HG02571 (cell line): Measurements from ENCODE around the gene VPS25.
"Not testable (repeated sequence)": the region's sequence is repeated elsewhere in the genome, so short reads cannot be mapped to it uniquely, and the experiment has no call there.

Source experiments
- ATAC-seq: cut with Tn5 transposase; IDR thresholded peaks from one replicate; pipeline ENCODE4 v1.9.1; 2021; ENCODE audit warnings: mild to moderate bottlenecking, moderate library complexity; ENCODE audit not compliant: unreplicated experiment

The VPS25 gene

DNA sequence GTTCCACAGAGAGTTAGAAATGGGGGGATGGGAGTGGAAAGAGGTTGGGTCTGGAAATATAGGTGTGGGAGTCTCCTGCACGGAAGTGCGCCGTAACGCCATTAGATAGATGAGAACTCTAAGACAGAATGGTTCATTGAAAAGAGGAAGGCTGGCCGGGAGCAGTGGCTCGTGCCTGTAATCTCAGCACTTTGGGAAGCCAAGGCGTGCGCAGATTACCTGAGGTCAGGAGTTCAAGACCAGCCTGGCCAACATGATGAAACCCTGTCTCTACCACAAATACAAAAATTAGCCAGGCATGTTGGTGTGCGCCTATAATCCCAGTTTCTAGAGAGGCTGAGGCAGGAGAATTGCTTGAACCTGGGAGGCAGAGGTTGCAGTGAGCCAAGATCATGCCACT is 5.2 kb upstream of the VPS25 start:
- not testable (repeated sequence) for ATAC-seq

DNA sequence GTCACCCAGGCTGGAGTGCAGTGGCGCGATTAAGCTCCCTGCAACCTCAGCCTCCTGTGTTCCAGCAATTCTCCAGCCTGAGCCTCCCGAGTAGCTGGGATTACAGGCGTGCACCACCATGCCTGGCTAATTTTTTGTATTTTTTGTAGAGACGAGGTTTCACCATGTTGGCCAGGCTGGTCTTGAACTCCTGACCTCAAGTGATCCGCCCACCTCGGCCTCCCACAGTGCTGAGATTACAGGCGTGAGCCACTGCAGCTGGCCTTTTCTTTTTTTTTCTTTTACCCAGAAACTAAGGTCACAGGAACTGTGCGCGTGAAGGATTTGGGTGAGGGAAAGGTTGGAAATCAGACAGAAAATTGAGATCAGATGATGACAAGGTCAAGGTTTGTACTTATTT is 3.3 kb upstream of the VPS25 start:
- ATAC-seq, result not testable (repeated sequence)

DNA sequence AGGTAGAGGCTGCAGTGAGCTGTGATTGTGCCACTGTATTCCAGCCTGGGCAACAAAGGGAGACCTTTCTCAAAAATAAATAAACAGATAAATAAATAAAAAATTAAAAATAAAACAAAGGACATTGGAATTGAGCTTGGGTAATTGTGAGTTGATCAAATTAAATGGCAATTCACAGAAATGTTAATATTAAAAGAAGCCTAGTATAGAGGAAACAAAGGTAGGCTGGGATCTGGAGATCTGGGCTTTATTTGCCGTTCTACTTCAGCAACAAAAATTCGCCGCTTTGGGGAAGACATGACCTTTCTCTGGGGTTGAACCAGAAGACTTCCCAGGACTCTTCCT is 332 bp upstream of the VPS25 start:
- ATAC-seq, result no peak

DNA sequence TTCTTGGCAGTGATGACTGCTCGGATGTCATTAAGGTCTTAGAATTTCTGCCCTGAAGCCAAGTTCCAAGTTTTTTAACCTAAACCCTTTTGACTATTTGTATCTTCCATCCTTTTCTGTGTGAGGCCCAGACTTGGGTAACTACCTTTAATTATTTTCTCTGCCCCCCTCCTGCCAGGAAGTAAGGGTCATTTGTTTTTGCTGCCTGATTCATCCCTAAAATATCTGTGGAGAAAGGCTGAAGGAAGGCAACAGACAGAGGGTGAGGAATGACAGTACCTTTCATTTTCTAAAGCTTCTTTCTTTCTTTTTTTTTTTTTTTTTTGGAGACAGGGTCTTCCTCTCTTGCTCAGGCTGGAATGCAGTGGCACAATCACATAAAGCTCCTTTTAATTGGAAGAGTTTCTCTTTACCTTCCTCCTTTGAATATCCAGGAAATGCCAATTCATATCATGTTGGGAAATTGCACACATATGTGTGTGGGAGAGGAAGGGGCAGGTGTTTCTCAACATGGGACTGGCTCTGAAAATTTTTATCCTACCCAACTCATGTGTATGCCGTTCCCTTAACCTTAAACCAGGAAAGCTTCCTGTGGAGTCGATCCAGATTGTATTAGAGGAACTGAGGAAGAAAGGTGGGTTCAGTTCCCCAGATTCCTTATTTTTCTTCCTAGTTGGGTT is 957 bp downstream of the VPS25 start:
- no peak for ATAC-seq

DNA sequence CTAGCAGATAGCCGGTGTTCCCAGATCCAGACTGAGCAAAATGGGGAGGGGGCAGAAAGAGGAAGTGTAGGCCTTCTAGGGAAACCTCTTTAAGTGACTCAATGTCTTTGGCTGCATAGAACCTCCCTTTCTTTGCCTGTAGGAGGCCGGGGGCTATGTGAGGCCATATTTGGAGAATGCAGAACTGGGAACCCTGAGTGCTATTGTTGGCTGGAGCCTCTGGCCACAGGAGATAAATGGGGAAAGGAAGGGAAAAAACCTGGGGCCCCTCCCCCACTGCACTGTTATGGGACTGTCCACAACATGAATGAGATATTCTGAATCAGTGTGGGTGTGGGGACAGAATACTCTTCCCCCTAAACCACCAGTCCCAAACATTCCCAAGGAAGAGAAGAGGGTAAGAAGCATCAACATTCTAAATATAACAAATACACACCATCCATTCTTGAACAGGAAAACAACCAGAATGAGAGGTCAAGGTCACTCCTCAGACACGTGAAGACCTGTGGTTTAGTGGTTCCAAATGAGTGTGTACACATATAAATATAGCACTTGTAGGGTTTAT is 2.4 kb downstream of the VPS25 start:
- ATAC-seq, result no peak

DNA sequence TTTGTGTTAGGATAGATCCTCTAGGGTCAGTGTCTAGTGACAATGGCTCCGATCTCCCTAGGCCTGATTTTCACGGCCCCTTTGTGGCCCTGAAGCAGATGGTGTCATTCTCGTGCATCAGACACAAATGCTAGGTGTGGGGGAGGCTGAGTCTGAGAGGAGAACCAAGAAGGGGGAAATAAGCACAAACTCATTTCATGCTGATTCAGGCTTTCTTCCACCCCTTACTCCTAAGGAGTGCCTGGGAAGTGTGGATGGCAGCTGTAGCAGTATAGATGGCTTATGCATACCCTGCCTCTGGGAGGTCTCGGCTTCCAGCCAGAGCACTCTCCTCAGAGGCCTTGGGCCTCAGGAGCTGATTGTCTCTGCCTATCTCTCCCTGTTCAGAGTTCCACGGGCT is 5.3 kb downstream of the VPS25 start:
- ATAC-seq, result no peak

DNA sequence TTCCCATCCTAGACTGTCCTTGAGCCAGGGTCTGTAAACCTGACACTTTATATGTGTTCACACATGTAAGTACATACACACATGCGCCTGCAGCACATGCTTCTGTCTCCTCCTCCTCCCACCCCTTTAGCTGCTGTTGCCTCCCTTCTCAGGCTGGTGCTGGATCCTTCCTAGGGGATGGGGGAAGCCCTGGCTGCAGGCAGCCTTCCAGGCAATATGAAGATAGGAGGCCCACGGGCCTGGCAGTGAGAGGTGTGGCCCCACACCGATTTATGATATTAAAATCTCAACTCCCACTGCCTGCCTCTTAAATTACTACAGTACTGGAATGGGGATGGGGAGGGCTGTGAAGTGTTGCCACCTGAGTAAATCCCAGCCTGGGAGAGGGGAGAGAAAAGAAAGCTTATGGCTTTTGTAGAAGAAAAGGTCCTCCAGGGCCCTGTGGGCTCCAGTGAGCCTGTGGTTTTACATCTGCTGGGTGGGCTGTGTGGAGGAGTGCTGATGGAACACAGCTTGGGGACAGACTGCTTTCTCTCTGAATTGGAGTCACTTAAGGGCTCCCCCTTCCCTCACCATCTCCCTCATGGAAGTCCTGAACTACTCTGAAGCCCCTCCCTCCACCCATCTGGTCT is 6.2 kb downstream of the VPS25 start:
- no peak for ATAC-seq

DNA sequence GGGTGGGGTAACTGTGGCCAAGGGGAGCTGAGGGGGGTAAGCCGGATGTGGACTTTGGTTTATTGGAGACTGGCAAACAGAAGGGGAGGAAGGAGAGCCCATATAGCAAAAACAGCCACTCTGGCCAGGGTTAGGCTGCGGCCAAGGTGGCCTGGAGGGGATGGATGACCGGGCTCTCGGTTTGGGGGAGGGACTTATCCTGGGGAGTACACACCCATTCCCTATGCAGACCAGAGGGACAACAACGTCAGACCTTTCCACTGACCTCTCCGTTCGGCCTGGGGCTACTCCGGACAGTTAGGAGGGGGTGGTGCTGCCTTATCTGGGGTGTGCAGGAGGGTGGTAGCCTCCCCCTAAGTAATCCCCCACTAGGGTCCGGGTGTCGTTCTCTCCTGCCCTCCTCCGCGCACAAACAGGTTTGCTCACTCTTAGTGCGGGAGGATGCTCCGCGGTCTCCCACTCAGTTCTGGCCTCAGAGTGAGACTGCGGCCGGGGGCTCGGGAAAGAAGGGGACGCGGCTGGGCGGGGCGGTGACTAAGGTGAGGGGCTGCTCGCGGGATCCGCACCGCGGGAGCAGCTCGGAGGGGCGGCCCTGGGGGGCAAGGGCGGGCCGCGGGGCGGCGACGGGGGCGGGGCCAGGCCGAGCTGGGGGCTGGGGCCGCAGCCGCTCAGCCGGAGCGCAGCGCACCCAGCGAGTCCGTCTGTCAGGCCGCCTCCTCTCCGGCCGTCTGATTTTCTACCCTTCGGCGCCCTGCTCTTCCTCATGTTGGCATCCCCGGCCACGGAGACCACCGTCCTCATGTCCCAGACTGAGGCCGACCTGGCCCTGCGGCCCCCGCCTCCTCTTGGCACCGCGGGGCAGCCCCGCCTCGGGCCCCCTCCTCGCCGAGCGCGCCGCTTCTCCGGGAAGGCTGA is 6.9 kb downstream of the VPS25 start, which contains the start of gene WNK4:
TSS of gene WNK4 (plus strand) at position 675 of the 915 bp plus-strand sequence. CDS start at position 764, 89 bp downstream.
- ATAC-seq, result no peak

DNA sequence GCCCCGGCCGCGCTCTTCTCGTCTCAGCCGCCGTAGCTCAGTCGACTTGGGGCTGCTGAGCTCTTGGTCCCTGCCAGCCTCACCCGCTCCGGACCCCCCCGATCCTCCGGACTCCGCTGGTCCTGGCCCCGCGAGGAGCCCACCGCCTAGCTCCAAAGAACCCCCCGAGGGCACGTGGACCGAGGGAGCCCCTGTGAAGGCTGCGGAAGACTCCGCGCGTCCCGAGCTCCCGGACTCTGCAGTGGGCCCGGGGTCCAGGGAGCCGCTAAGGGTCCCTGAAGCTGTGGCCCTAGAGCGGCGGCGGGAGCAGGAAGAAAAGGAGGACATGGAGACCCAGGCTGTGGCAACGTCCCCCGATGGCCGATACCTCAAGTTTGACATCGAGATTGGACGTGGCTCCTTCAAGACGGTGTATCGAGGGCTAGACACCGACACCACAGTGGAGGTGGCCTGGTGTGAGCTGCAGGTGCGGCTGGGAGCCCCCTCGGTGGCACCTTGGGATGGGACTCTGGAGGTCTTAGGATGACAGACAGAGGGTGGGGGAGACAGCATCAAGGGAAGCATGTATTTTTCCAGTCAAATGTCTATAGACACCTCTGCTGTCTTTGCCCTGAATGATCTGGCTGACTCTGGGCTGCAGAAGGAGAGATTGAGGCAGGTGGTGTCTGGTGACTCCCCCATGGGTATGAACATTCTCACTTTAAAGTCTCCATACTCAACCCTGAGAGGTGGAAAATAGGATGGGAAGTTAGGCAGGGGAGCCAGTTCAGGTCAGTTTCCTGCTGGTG is 7.8 kb downstream of the VPS25 start:
- no peak for ATAC-seq

DNA sequence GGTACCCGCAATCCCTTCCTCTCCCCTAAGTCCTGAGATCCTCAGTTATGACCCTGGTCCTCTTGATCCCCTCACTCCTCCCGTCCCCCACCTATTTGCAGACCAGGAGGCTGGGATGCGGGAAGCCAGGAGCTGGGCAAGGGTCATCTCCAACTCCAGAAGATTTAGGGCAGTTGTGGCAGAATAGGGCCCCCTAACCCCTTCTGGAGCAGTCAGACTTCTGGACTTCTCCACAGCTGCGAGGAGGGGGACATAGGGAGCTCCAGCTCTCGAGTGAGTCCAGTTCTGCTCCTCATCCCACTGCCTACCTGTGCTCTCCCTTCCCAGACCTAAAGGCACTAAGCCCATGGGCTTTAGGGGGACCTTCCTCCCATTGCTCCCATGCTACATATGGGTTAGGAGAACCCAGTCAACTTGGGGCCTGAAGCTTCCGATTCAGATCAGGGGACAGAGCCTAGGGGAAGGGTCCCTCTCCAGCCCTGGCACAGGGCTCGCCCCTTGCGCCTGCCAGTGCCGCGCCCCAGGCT is 8.5 kb downstream of the VPS25 start:
- ATAC-seq, result no peak

DNA sequence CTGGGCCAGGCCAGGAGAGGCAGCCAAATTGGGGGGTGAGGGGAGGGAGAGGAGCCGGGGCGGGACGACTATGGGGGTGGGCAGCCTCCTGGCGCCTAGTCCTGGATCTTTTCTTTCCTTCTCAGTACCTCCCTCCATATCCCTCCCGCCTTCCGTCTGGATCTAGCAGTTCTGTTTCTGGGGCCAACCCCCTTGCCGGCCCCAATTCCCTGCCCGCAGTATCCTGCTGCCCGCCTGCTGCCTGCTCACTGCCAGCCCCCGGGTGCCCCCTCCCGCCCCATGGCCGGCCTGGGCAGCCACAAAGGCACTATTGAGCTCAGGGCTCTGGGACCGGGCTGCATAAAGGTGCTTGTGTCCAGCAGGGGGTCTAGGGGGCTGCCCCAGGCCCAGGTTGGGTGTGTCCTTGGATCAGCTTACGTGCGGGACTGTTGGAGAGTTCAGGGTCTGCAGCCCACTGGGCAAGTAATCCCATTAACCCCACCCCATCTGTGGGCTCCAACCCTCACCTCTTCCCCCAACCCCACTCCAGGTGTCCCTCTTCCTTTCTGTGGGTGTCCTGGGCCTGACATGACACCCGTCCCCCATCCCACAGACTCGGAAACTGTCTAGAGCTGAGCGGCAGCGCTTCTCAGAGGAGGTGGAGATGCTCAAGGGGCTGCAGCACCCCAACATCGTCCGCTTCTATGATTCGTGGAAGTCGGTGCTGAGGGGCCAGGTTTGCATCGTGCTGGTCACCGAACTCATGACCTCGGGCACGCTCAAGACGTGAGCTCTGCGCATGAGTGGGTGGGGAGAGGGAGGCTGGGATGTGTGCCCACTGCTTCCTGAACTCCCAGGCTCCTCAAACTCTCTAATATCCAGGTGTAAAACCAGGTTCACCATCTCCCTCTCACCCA is 9.2 kb downstream of the VPS25 start:
- ATAC-seq, result no peak

DNA sequence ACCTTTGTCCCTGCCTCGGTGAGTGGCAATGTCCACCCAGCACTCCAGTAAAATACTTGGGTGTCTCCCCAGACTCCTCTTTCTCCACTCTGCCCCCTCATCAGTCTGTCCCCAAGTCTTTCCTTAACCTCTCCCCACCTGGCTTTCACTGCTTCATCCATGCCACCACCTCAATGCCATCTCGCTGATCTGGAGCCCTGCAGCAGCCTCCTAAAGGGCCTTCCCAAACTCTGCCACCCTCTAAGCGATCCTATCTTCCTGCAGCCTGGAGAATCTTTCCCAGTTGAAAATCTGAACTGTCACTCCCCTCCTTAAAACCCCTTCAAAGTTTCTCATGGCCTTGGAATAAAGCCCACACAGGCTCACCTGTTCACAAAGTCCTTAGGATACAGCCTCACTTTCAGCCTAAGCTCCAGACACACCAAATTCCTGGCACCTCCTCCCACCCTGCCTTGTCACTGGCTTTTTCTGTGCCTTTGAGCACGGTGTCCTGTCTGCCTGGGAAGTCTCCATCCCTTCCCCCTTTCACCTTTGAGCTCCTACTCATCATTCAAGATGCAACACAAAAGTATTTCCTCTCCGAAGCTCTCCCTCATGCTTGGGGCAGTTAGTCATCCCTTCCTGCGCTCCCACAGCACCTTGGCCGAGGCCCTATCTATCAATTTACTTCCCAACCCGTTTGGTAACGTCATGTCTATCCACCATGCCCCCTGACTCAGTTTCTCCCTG is 10.0 kb downstream of the VPS25 start:
- no peak for ATAC-seq

DNA sequence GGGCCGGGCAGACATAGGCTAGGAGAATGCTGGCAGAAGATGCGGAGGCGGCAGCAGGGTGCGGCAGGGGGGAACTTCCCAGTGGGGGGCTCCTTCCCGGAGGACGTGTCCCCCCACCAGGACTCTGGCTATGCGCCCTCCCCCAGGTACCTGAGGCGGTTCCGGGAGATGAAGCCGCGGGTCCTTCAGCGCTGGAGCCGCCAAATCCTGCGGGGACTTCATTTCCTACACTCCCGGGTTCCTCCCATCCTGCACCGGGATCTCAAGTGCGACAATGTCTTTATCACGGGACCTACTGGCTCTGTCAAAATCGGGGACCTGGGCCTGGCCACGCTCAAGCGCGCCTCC is 10.5 kb downstream of the VPS25 start:
- ATAC-seq, result no peak

DNA sequence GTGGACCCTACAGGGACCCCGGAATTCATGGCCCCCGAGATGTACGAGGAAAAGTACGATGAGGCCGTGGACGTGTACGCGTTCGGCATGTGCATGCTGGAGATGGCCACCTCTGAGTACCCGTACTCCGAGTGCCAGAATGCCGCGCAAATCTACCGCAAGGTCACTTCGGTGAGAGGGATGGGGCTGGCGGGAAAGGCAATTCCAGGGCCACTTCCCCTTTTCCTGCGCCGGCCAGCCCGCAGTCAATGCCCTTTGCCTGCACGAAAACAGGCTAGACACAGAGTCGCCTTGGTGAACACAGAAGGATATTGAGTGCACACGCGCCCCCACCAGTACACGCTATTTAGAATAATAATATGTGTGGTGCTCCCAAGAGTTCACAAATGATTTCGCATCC is 11.2 kb downstream of the VPS25 start:
- ATAC-seq, result no peak

DNA sequence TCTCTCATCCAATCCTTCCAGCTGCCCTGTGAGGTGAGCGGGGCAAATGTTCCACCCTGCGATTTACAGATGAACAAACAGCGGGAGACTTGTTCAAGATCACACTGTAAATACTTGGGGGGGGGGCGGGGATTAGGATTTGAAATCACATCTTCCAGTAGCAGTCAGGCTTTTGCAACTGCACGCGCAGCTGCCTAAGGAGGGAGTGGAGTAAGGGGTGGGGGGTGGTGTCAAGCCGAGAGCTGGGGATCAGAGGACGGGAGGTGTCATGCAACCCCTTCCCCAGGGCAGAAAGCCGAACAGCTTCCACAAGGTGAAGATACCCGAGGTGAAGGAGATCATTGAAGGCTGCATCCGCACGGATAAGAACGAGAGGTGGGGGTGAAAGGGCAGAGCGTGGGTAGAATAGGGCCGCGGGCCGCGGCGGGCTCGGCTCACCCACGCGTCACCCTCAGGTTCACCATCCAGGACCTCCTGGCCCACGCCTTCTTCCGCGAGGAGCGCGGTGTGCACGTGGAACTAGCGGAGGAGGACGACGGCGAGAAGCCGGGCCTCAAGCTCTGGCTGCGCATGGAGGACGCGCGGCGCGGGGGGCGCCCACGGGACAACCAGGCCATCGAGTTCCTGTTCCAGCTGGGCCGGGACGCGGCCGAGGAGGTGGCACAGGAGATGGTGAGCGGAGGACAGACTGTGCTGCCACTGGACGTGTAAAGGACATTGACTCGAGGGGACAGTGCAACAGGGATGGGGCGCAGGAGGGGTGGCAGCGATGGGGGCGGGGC is 11.8 kb downstream of the VPS25 start:
- ATAC-seq, result no peak

DNA sequence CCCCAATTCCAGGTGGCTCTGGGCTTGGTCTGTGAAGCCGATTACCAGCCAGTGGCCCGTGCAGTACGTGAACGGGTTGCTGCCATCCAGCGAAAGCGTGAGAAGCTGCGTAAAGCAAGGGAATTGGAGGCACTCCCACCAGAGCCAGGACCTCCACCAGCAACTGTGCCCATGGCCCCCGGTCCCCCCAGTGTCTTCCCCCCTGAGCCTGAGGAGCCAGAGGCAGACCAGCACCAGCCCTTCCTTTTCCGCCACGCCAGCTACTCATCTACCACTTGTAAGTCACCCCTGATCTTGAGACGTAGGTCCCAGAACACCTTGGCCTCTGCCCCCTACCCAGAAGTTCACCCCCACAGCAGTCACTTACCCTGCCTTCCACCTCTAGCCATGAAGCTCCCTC is 14.0 kb downstream of the VPS25 start:
- ATAC-seq, result no peak

DNA sequence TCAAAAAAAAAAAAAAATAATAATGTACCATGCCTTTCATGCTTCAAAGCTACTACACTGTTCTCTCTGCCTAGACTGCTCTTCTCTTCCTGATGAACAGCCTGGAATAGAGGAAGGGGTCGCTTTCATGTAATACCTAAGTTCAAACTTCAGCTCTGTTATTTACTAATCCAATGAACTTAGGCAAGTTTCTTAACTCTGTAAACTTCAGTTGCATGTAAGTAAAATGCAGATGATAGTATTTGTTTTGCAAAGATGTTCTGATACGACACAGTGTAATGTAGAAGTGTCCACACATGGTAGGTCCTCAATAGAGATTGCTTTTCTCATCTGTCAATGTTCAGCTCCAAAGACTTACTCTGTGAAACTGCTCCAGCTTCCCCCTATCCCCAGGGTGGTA is 18.7 kb downstream of the VPS25 start:
- no peak for ATAC-seq

DNA sequence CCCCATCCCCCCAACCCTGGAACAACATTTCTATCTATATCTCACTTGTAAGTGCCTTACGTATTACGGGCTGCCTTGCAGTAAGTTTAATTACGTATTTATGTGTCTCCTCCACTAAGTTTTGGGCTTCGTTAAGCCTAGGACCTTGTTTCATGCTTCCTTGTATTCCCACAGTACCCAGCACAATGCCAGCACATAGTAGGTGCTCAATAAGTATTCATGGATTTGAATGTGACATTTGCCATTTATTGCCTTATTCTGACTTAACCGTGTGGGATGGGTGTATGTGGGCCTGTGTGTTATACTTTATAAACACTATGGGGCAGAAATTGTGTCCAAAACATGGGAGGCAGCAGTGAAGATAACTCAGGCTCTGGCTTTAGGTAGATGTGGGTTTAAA is 19.3 kb downstream of the VPS25 start:
- no peak for ATAC-seq
